HL-60/S4 (cell line): Measurements from ENCODE around the gene CEP112.

ENCODE experiments used
- in situ Hi-C: fragments of 300-500 bp; cut with MboI; formaldehyde crosslinking; loops from 2 replicates; pipeline ENCODE4 v1.14.3; 2022; ENCODE audit warnings: low sequenced_read_pairs

CEP112 gene

DNA sequence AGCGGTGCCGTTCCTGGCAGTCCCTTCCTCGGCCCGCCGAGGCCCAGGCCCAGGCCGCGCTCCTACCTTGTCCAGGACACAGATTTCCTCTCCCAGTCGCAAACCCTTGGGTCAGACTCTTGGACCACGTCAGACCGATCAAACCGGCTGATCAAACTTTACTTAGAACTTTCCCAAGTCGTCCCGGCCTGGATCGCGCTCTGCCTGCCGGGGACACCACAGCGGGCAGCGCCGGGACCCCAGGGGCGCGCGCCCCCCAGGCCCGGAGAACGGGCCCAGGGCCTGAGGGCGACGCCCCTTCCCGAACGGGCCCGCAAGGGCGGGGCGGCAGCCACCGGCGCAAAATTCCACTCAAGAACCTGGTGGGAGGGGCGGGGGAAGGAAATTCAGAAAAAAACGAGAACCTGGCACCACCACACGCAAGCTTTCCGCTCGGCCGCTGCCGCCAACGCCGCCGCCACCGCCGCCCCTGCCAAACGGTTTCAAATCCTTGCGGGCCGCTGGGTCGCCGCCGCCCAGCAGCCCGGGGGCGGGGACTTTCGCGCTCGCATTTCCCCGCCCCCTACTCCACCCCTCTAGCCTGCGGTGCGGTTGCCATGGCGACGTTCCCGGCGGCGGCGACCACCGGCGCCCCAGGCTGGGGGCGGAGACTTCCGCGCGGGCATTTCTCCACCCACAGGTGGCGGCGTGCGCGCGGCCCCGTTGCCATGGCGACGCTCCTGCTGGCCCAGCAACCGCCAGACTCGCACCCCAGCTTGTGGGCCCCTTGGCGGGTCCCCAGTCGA is at the start of gene CEP112:
Gene CEP112 (minus strand): TSS at position 541 of the 785 bp plus-strand sequence.
- in situ Hi-C loops = loop anchor here (10.0 kb wide), 1 partner anchor 713 kb away; no protein-coding TSS in a partner anchor

DNA sequence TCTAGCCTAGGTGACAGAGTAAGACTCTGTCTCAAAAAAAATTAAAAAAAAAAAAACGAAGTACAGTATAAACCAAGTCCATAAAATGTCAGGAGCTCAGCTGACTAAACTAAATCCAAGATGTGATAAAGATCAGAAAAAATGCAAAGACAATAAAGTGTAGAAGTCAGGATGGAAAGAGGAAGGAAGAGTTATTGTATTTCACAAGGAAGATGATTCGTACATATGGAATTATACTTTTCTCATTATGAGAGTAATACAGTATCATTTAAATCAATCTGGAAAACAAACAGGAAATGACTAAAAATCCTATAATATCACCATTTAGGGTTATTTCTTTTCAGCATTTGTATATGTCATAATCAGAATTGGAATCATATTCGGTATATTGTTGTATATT is 48.7 kb upstream of the CEP112 start:
- in situ Hi-C loops = no loop called here

DNA sequence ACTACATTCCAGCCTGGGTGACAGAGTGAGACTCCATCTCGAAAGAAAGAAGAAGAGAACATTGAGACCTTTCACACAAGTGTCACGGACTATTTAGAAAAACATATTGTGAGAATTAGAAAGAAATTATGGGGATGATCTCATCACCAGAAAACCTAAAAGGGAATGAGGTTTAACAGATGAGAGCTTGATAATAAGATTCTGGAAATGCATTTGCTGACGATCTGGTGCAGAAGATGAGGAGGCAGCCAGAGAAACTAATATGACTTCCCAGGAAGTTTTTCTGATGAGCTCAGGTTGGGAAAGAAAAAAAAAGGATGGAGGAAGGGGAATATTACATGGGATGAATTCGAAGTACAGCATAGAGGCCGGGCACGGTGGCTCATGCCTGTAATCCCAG is 48.1 kb upstream of the CEP112 start:
- in situ Hi-C loops = no loop called here

DNA sequence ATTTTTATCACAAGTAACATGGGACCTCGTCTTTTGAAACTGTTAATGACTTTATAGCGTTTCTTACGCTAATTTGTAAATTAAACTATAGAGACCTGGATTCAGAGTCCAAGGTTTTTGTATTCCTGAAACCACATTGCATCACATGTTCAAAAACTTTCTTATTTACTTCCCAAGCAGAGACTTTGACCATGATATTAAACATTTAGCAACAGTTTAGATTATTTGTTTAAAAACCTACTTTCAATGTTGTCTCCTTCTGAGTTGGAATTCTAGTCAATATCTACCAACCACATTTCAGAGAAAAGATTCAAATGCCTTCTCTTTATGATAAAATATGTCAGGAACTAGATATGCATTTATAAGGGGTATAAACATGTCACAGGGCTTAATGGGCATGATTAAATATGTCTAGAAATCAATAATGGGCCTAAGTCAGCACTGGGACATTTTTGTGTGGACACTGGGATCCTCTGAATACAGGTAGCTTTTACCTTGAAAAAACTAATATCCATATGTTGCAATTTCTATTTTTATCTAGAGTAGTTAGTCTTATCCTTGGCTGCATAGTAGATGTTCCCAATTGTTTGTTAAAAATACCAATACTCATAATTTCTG is 43.6 kb upstream of the CEP112 start:
- in situ Hi-C loops = no loop called here

DNA sequence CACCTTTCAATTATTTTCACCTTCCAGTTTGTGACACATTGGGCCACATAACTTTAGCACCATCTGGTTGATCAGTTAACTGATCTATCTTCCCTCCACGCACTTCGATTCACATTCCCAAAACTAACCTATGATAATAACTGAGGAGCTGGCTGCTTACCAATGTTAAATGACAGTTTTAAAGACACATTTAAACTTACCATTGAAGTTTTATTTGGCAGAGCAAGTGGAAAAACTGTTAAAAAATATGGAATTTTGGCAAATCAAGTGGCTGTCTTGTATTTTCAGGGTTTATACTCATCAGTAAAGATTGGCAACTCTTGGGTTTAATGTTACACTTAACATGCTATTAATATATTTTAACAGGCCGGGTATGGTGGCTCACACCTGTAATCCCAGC is 42.7 kb upstream of the CEP112 start:
- in situ Hi-C loops = no loop called here

DNA sequence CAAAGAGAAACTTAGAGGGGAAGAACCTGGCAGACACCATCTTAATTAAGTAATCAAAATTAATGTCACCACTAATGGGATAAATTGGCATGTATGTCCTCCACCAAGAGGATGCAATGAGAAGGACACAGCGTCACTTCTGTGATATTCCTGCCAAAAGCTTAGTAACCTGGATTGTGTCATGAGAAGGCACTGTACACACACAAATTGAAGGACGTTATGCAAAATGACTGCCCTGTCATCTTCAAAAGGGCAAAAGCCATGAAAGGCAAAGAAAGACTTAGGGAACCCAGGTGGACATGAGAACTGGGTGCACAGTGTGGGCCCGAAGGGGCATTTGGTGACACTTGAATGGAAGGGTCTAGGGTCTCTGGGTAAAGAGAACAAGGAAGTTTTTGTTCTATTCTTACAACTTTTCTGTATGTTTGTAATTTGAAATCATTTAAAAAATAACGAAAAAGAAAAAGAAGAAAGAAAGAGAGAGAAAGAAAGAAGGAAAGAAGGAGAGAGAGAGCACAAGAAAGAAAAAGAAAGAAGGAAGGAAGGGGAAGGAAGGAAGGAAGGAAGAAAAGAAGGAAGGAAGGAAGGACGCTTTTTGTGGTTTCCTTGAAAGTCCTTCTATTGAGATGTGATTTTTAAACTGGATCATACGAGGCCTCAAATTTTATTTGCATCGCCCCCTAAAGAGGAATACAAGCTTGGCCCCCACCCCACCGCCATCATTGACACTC is 41.3 kb upstream of the CEP112 start:
- in situ Hi-C loops = no loop called here

DNA sequence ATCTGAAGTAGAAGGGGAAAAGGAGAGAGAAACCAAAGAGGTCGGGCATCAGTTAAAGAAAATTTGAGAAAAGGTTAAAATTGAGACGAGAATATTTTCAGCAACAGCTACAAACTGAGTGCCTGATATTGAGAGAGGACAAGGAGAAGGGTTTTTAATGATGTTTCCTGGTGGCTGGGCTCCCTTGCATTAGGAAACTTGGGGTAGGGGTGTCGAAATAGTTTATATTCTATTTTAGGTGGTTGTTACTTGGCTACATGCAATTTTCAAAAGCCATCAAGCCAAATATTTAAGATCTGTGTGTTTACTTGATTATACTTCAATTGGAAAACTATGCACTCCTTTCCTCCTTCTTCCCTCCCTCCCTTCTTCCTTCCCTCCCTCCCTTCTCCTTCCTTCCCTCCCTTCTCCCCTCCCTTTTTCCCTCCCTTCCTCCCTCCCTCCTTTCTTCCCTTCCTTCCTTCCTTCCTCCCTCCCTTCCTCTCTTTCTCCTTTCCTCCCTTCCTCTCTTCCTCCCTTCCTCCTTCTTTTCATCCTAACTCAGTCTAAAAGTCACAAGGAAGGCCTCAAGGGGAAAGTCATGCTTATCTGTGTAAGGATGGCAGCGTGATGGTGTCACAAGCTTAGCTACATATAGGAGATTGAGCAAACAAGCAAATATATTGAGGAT is 39.1 kb upstream of the CEP112 start:
- in situ Hi-C loops = no loop called here

DNA sequence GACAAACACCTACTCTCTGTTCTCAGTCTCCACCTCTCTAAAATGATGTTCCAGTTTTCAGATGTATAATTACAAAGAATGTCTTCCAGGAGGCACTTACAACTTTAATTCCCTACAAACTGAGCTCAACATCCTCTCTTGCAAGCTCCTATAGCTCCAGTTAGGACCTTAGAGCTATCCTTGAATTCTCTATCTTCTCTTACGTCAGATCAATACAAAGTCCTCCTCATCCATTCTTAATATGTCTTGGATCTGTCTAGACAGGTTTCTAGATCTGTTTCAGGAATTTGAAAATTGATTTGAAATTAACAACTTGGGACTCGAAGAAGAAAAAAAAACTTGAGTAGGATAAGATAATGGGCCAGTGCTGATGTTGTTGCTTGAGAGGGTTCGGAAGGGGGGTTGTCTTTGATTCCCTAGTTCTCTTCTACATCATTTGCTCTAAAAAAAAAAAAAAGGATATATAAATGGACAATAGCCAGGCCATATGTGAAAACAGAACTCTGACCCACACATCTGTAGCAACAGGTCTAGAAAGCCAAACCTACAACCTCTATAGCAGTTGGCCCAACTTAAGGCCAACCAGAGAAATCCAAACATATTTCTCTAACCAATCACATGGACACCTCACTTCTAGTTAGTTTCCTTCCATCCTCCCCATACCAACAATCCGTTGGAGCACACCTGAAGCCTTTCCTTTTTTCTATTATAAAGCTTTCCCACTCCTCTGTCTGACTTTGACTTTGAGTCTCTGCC is 38.0 kb upstream of the CEP112 start:
- in situ Hi-C loops = no loop called here

DNA sequence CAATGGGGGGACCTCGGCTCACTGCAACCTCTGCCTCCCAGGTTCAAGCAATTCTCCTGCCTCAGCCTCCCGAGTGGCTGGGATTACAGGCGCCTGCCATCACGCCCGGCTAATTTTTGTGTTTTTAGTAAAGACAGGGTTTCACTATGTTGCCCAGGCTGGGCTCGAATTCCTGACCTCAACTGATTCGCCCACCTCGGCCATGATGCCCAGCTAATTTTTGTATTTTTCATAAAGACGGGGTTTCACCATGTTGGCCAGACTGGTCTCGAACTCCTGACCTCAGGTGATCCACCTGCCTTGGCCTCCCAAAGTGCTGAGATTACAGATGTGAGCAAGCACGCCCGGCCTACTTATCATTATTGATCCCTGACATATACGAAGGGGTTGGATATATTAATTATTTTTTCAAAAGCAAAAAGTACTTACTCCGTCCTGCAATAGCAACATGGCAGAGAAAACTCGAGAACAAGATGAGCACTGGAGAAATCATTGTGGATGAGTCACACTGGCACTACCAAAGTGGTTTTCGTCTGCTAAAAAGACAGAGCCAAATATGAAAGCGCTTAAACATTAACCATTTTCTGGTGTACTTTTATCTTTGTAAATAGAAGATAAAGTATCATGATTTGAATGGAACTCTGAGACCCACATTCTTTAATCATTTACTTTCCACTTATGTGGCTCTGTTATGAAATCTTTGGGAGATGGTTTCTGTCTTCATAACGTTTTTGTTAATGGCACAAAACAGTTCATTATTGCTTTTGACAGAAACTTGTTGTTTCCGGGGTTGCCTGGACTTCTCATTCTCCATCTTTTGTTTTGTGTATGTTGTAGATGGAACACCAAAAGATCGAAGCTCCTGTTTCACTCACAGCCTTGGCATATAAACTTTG is 37.2 kb upstream of the CEP112 start, which contains the start of gene APOH:
Gene APOH (minus strand): TSS at position 529 of the 896 bp plus-strand sequence. CDS start 36 bp downstream, at position 493.
- in situ Hi-C loops = no loop called here

DNA sequence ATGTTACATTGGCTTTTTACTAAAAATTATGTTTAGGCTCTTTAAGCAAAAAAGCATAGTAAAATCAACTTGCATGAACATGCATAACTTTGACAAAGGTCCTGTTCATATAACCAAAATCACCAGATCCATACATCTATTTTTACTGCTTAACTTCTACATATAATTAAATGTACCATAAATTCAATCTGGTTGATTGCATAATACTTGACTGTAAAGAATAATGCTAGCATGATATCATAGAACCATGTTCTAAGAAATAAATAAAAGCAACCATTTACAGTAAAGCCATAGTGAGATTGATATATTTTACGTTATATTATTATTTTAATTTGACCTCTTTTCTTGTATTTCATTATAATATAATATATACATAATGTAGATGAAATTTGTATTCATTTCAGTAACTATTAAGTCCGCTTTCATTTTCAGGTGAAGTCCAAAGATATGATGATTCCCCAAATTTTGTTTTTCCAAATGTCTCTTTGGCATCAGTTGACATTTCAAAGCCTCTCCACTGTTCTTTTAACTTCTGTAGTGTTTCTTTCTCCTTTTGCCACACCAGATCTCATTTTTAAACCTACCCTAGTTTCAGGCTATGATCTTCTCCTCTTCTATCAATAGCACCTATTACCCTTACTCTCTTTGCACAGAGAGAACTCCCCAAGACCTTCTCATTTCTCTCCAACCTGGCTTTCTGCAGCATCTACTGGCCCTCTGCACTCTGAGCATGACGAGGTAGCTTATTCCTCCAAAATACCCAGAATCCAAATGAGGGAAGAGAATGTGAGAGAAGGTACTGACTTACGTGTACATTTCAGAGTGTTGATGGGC is 35.5 kb upstream of the CEP112 start:
- in situ Hi-C loops = no loop called here

DNA sequence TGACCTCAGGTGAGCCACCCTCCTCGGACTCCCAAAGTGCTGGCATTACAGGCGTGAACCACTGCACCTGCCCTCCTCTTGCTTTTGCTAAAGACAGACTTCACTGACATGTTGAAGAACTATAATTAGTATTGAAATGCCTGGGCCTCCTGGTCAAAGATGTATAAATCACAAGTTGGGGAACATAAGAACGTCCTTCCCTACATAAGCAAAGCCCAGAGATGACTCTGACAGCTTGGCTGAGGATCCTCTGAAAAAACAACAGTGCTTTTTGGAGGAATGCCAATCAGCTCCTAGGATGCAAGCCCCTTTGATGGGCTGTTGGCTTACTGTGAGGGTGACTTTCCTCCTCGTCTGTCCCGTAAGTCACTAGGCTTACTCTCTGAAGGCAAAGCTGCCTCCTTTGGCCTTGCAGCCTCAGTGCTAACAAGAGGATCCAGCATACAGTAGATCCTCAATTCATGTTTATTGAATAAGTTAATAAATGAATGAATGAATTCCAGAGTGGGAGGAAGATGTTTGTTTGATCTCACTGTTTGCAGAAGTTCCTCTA is 30.9 kb upstream of the CEP112 start:
- in situ Hi-C loops = no loop called here

DNA sequence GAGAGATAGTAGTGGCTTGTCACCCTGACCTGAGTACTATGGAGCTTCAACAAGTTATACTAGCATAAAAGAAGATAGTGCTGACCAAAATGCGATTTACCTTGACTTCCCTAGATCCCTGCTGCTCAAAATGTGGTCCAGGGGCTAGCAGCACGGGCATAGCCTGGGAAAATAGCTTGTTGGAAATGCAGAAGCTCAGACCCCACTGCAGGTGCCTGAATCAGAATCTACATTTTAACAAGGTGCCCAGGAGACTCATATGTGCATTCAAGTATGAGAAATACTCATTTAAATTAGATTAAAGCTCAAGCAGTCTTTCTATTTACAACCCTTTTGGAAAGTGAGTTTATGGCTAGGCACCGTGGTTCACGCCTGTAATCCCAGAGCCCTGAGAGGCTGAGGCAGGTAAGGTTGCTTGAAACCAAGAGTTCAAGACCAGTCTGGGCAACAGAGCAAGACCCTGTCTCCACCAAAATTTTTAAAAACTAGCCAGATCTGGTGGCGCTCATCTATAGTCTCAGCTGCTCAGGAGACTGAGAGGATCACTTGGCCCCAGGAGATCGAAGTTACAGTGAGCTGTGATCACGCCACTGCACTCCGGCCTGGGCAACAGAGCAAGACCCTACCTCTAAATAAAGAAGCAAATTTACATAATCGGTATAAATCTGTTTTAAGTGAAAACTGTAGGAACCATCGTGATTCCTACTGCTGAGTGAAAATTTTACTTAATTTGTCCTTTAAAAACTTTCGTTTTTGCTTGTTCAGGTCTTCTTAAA is 30.0 kb upstream of the CEP112 start:
- in situ Hi-C loops = no loop called here

DNA sequence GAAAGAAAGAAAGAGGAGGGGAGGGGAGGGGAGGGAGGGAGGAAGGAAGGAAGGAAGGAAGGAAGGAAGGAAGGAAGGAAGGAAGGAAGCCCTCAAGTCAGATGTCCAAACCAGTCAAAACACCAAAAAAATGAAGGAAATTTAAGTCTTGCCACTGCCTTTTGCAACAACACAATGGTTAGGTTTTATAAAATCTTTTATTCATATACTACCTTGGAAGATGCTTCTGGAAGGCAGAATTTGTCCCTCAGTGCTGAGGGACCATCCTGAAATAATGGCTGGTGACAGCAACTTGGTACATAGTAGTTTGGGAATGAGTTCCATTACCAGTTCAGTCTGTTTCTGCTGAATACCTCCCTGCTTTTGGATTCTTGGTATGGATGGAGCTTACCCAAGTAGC is 29.4 kb upstream of the CEP112 start:
- in situ Hi-C loops = no loop called here

DNA sequence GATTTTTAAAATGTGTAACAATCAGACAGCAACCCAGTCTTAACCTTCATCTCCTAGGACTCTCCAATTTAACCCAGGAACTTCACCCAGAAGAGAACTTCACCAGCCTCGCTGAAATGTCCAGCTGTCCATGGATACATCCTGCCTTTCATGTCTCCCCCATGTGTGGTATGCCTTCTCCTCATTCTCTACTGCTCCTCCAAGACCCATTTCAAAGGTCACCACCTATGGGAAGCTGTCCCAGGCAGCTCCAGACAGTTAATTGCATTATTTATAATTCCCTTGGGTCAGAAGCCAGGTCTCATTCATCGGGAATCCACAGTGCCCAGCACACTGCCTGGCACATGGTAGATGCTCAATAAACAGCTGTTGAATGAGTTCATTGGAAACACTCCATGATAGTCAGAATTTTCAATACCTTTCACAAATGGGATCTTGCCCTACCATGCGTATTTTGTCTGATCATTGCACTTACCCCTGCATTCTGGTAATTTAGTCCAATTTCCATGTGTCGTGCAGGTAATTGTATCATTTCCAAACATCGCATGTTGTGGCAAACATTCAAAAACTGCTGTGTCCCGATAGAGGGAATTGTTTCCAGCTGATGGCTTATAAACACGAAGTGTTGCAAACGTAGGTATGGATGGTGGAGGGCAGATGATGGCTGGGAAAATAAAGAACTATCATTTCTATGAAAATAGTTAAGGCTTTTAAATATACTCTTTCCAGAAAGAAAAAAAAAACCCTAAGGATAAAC is 28.3 kb upstream of the CEP112 start:
- in situ Hi-C loops = no loop called here

DNA sequence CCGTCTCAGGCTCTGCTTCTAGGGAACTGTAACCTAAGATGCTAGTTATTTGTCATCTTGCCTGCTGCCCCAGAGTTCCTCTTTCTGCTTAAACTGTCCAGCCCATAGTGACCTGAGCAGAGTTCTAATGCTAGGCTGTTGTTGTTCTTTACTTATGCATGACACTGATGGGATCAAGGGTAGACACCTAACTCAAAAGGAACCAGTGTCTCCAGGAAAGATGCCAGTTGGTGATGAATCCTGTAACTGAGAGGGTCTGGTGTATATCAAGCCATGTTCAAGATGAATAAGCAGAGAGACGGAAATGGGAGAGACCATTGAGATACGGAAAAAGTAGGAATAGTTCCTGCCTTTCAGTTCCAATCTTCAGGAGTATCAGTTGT is 23.6 kb upstream of the CEP112 start:
- in situ Hi-C loops = no loop called here

DNA sequence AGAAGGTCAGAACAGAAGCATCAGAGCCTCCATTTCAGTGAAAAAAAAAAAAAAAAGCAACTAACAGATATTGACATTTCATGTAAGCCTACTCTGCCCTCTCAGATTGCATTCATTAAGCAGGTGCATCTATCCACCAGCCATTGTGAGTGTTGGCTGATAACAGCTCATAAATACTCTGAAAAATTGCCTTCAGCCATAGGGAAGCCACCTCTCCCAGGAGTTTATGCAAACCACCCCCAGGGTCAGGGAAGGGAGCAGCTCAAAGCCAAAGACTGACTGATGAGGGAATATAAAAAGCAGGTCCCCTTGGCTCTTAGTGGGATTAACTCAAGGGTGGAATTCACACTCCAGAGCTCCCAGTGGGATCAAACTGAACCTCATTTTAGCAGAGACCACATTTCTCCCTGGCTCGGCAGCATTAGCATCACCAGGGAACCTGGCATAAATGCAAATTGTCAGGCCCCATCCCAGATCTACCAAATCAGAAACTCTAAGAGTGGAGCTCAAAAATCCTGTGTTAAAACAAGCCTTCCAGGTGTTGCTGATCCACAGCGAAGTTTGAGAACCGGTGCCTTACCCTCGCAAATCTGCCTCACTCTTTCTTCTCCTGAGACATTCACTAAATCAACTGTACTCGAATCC is 23.1 kb upstream of the CEP112 start:
- in situ Hi-C loops = no loop called here
